ENCODE results near the gene ABI3BP.

Gene ABI3BP

DNA sequence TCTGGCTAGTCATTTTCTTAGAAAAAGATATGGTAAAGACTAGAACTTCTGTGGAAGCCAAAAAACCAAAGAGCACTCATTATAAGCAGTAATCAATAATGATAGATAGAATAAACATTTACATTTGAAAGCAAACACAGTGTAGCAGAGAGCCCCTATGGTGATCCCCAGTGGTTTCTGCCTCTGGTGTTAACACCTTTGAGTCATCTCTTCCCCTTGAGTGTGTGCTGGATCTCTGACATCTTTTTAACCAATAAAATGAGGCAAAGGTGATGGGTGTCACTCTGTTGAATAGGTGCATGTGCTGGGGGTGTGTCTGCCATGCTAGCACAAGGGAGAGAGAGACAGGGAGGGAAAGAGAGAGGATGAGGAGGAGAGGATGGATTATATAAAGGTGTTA, 162.3 kb downstream of the ABI3BP start:
- no peak for DNase-seq

DNA sequence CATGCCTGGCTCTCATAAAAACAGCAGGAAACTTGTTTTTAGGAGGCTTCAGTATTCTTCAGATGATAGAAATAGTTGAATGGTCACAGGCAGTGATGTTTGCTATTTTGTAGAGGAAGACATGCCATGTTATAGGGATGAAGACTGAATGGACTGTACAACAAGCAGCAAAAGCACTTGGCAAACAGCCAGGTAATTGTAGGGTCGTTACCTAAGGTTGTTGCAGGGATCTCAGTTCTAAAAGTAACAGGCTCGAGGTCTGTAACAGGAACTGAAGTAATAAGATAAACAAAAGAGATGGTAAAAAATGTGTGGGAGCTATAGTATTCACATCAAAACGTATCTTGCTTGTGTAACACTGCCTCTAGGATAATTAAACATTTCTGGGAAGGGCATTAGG, 167.6 kb downstream of the ABI3BP start:
- no peak for DNase-seq

DNA sequence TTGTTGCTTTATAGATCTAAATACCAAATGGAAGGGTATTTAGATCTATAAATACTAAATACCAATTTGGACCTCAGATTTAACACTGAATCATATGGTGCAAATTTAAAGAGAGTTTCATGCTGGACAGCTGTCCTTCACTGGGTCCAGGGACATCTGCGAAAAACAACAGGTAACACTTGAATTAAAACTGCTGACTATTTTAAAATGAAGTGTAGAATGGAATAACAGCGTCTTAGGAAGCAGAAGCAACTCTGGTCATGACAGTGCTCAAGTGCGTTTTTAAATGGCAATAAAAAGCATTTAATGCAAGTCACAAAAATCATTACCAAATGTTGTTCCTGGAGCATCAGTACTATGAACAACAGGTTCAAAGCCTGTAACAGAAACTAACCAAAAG, 177.6 kb downstream of the ABI3BP start:
- no peak for DNase-seq

DNA sequence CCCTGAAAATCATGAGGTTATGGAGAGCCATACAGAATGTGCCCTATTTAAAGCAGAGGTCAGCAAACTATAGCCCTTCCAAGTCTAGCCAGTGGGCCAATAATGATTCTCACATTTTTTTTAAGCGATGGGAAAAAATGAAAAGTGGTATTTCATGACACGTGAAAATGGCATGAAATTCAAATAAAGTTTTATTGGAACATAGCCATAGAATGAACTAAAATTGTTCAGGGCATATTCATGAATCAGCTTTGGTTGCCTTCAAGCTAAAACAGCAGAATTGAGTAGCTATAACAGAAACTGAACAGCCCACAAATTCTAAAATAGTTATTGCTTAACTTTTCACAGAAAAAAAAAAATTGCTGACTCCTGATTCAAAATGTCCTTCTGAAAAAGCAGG, 179.4 kb downstream of the ABI3BP start:
- DNase-seq, result no peak

DNA sequence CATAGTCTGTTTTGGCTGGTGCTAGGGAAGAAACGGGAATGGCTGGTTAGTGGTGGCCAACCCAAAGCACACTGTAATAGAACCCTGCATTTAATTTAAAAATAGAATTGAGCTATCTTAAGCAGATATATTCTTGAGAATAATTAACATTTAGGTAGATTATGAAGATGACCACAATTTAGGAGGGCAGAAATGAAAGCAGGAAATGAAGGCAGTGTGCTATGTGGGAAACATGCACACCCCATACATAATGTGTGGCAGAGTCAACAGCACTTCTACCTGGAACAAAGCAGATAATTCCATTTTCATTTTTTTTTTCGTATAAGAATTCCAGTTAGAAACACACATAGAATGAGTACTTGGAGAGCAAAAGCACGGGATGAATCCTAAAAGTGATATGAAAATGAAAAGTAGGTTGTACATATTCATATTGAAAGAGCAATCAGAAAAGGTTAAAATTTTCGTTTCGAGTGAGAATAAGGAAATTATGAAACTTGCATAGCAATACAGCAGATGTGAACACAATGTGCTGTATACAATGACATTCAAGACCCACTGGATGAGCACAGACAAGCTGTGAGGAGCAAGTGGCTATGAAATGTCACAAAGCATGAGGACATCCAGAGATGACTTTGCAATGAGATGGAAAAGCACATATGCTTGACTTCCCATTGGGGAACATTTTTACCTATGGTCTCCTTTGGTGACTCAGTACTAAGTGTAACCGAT, 181.3 kb downstream of the ABI3BP start:
- no peak for DNase-seq

DNA sequence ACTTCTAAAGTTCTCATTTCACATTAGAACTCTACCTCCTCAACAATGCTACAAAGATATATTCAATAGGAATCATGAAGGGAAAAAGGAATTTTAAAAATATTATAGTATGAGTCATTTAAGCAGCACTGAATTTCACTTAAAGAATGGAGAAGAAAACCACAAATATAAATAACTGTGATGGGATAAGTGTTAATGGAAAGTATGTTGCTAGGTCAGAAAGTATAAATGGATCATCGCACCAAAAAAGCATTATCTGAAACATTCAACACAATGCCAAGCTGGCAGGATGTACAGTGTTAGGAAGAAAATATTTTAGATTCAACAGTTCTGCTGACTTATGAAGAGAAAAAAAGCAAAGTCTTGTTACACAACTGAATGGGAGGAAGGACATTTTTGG, 182.6 kb downstream of the ABI3BP start:
- no peak for DNase-seq

DNA sequence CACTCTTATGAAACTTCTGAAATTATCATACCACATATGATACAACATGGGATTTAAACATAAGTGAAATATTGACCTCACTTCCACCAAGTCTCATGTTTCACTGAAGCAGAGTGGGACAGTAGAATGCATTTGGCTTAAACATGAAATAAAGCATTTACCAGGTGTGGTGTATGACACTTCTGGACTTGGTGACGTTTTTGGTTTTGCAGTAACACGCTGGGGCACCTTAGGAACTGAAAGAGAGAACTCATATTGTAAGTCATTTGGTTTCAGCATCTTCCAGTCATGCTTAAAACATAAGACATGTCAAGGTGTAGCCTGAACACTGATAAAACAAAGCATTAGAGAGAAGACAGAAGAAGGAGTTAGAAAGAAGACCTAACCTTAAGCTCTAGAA, 188.6 kb downstream of the ABI3BP start:
- DNase-seq, result no peak

DNA sequence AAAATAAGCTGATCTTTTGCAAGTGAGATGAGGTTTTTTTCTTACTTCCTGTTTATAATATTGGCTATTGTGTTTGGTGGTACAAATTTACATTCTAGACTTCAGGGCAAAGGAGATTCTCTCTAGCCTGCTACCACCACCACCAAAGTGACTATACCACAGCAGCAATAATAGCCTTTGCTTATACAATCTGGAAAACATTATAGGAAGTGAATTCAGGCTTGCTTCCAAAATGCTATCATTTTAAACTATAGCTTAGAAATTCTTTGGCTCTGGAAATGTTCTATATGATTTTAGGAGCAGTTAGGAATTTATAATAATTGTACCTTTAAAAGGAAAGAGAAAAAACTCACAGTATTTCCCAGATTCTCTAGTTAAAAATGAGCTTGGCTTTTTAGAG, 189.5 kb downstream of the ABI3BP start:
- no peak for DNase-seq

DNA sequence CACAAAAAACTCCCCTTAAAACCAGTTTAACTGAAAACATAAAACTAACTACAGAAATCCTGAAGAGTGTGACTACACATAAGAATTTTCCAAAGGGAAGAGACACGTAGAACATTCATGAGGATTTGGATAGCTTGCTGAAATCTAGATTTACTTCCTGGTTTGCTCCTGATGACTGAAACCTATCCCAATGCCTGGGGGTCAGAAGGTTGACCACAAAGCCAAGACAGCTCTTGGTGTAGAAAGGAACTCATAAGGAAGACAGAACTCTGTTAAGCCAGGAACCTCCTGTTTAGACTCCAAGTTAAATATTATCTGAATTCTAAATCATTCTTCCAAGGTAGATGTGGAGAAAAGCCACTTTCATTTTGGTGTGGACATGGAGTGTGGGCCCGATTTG, 191.1 kb downstream of the ABI3BP start:
- DNase-seq, result no peak

DNA sequence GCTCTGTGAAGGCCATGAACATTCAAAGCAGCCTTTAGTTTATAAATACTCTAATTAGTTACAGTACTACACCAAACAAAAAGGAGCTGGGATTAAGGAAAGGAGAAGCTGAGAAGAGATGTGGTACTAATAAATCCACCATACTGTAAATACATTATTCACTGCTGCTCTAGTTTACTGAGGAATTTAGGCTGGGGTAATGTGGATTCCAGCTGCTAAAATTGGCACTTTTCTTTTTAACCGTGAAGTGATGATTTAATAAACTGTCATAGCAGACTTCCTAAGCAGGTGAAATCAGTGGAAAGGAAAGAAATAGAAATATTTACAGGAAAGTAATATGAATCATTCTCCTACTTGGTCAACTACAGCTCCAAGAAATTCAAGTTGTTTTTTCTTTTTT, 195.2 kb downstream of the ABI3BP start:
- DNase-seq, result no peak

DNA sequence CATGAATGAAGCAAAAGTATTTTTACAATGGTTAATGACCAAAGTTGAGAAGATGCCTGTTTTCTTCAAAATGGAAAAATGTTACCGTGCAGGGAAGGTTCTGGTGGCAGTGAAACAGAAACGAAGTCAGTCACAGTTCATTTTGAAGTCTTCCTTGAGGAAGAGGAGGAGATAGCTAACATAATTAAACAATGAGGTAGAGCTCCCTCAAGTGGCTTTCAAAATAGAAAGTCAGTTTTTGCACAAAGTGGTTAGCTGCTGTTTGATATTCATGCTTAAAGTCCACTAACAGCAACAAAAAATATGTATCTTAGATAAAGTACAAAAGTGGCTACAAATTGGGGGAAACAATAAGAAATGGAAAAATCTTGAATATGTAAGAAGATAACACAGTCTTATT, 196.7 kb downstream of the ABI3BP start:
- DNase-seq, result peak in 1 of 2 experiments; percentile 13

DNA sequence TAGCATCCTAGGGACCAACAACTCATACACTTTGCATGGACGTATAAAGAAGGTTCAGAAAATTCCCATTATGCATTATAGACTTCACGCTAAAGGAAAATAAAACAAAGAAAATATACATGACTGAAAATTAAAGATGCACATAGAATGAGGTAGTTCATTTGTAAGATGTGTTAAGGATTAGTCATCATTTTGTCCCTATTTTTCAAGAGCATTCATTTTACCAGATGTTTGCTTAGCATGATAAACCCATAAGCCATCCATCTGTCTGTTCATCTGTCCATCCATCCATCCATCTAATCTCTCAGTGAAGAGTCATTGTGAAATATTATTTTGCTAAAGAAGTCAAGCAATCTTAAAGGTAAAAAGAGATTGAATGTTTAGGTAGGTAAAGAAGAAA, 203.6 kb downstream of the ABI3BP start:
- no peak for DNase-seq

DNA sequence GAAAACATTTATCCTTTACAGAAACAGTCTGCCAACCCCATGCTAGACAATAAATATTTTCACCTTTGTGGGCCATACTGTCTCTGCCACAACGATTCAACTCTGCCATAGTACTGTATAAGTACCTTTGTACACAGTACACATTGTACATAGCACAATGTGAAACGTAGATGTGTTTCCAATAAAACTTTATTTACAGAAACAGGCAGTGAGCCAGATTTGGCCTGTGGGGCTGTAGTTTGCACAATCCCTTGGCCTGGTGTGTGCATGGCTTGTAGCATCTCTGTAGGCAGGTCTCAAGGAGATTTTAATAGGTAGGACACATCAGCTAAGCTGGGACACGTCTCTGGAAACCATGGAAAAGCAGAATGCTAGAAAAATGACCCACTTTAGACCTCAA, 209.6 kb downstream of the ABI3BP start:
- DNase-seq, result no peak

DNA sequence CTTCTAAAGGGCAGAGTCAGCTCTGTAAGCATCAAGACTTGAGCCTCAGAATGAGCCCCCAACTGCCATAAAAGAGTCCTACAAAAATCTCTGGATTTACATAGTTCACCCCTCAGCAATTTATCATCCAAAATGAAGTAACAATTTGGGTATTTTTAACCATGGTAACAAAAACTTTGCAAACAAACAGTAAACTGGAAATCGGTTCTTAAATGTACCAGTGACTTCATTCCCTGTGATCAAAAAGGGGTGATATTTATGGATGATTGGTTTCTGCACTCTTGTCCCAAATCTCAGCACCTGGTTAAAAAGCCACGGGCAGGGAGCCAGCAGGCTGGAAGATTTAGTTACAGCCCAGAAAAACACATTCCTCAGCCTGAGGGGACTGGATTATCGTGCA, 210.3 kb downstream of the ABI3BP start:
- DNase-seq, result no peak

DNA sequence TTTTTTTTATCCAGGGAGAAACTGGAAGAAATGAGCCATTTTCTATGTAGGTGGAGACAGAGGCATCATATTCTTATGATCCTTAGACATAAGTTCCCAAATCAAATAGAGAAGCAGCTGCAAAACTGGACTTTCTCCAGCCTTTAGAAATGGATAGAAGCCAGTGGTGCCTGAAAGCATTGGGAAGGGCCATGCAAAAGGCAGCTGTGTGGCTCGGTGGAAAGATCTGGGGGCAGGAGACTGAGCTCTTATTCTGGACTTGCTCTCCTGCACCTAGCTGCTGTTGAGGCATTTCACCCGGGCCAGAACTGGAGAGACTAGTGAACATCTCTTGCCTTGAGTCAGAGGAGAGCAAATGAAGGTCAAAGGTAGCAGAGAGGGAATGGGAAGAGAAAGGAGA, 210.9 kb downstream of the ABI3BP start:
- no peak for DNase-seq

DNA sequence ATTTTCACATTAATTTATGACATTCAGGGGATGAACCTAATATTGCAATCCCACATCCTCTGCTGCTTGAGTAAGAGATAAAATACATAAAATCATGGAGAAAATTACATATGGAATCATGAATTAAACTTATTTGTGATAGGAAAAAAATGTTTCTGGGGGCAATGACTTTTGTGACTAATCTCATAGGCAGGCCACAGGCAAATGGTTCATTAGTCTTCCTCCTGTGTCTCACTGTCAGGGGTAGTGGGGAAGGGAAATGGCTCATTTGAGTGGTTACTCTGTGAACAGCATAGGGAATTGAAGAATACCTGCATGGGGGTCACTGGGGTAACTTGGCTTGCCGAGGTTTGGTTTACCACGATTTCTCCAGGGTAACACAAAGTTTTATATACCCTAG, 211.9 kb downstream of the ABI3BP start:
- no peak for DNase-seq

DNA sequence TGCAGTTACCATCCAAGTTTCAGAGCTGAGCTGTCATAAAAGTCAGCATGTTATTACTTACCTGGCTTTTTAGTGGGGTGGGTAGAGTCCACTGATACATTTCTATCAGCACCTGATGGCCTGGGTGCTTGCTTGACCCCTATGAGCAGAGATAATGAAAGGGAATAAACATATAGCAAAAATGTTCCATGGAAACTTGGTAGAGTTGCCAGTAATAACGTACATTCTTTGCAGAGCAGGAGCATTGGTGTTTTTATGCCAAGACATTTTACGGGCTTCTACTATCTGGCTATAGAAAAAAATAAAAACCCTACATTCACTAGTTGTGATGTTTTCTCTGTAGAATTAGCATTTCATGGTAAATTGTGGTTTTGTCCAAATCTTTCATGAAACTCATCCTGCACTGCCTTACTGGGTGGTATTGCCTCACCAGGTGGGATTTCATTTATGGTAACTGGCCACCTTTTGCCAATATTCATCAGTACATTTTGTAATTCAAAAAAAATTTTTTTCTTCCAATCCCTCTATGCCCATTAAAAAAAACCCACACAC, 213.1 kb downstream of the ABI3BP start:
- DNase-seq, result no peak

DNA sequence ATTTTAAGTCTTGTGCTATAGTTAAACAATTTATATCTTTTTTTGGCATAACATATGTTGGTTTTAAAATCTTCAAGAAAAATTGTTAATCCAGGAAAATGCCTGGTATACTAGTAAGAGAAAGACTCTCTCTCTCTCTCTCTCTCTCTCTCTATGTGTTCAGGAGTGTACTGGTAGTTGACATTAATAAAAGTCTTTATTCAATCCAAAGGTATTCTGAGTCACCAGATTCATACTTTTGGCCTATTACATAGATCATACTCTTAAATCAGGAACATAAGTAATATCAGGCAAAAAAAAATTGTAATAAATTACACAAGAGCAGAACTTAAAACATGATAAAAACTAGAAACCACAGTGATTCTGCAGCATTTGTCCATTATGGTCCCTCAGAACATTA, 213.7 kb downstream of the ABI3BP start:
- no peak for DNase-seq

DNA sequence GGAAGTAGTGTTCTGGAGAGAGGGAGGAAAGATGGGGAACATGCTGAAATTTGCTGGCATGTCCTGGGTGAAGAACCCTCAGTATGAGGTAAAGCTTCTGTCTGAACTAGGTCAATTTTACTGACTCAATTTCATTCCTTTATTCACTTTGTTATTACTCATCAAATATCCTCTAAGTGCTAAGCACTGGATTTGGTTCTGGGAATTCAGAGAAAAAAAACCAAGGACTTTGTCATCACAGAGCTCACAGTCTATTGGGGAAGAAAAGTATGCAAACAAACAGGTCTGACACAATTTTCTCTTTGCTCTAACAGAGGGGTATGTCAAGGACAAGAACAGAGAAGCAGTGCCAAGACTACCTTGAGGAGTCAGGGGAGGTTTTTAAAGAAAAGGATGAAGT, 215.9 kb downstream of the ABI3BP start:
- DNase-seq, result no peak

DNA sequence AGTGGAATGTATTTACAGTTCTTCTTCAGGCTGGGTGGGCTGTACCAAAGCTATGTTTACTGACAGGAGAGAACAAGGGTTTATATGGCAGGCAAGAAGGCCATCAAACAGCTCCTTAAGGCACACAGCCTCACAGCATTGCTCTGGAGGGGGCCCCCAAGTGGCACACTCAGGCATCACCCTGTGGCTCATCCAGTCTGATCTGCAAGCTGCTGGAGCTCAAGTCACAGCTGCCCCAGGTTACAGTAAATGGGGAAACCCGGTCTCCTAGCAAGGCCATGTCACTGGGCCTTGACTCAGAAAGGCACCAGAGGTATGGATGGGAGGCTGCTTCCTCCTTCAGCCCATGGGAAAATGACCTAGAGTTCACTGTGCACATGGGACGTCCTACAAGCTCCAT, 216.5 kb downstream of the ABI3BP start:
- no peak for DNase-seq

DNA sequence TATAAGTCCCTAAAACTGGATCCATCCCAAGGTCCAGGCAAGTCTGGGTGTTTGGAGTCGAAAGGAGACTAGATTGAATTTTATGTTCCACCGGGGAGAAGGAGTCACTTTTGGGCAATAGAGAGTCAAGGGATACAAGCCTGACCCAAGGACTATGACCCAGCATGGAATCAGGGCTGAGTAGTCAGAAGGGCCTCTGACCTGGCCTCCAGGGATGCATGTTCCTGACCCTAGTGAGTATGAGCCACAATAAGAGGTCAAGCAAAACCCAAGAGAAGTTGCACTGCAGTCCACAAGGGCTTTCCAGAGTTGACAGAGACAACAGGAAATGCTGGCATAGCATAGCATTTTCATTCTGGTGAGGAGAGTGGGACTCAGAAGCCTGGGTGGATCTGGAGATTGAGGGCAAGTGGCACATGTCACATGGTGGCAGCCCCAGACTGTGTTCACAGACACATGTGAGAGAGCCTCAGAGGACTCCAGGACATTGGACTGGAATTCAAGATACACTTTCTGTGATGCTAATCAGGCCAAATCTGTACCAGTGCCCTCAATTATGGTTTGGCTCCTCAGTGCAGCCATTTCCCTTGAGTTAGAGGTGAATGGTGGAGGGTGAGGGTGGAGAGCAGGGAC, 217.0 kb downstream of the ABI3BP start:
- DNase-seq, result no peak

DNA sequence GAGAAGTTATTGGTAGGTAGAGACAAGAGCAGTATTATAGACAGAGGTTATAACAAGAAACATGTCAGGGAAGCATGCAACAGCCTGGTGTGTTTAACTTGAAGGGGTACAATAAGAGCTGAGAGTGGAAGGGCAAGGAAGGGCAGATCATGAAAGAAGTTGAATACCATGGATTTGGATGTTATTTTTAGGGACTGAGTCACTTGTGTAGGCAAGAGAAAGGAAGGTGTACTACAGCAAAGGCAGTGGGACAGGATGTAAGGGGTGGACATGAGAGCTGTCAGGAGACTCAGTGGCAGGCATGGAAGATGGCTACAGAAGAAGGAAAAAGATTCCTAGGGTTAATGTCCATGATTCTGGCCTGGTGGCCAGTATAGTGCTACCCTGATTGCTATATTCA, 217.6 kb downstream of the ABI3BP start:
- no peak for DNase-seq

DNA sequence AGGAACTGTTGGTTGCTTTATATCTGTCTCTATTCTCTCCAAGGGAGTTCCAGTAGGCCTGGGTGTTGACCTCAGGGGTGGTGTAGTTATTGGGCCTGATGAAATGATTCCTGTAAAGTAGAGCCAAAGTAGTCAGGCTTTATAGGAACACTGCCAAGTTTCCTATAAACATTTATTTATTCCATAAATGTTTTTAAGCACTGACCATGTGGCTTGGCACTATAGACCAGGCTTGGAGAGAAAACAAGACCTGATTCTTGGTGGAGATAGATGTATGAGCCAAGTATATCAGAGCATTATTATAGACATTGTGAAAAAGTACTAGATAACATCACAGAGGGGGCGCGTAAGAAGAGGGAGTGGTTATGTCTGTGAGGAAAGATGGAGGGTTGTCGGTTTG, 218.0 kb downstream of the ABI3BP start:
- DNase-seq, result no peak

DNA sequence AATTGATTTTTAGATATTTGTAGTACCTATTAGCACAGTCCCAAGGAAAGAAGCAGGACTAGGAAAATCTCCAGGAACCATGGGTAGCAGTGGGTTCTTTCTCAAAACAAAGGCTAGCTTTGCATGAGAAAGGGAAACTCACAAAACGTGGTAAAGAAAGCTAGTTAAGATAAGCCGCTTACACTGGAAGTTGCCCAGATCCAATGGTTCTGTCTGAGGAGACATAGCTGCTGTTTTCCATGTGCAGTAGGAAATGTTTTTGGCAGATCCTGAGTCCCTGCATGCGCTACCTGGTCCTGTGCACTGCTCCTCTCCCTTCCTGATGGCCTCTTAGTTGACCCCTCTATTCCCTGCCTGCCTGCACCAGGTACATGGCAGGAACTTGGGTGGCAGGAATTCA, 223.5 kb downstream of the ABI3BP start:
- no peak for DNase-seq

DNA sequence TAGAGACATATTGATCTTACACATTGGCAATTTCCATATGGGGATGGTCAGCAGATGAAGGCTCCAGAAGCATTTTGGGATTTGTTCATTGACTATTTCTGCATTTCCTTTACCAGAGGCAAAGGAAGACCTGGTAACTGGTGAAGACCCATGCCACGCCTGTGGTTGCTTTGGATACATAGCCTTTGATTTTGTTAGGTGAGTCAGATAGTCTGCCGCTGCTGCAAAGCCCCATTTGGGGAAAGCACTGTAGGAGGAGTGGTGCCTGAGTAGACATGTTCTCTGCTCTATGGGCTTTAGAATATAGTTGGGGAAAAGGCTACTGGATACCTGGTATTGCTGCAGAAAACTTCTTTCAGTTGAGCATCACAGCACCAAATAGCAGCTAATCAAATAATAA, 227.2 kb downstream of the ABI3BP start:
- no peak for DNase-seq
